Measurements from ENCODE around the gene BRWD1. TPM values are rescaled to one million over a fixed set of nuclear protein-coding genes. Genes with fewer than 3 reads are reported as not detected.

Gene BRWD1
- total RNA-seq, 2 experiments from 2014 or later: 84.7 to 92.2 TPM

DNA sequence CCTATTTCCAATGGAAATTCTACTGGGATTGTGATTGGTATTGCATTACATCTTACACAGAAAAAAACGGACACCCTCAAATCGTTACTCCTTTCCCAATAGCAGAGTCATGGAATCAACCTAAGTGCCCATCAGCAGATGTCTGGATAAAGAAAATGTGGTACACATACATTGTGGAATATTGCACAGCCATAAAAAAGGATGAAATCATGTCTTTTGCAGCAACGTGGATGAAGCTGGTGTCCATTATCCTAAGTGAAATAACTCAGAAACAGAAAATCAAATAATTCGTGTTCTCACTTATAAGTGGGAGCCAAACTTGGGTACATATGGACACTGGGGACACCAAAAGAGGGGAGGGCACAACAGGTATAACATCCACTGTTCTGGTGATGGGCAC is 21.2 kb upstream of the BRWD1 start:
- intact Hi-C loops (cut with DNase I, micrococcal nuclease): no loop called here
- no peaks in the 10 kb centered on the region for H3K9me3 ChIP-seq (ENCODE audit: control insufficient read depth in 1 of 2, insufficient read depth in 1 of 2, low read length in 2 of 2)
- TF ChIP-seq, protein P1, sequence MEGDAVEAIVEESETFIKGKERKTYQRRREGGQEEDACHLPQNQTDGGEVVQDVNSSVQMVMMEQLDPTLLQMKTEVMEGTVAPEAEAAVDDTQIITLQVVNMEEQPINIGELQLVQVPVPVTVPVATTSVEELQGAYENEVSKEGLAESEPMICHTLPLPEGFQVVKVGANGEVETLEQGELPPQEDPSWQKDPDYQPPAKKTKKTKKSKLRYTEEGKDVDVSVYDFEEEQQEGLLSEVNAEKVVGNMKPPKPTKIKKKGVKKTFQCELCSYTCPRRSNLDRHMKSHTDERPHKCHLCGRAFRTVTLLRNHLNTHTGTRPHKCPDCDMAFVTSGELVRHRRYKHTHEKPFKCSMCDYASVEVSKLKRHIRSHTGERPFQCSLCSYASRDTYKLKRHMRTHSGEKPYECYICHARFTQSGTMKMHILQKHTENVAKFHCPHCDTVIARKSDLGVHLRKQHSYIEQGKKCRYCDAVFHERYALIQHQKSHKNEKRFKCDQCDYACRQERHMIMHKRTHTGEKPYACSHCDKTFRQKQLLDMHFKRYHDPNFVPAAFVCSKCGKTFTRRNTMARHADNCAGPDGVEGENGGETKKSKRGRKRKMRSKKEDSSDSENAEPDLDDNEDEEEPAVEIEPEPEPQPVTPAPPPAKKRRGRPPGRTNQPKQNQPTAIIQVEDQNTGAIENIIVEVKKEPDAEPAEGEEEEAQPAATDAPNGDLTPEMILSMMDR (IDR thresholded peaks at IDR 0.05): no peak
- H3K27ac ChIP-seq (ENCODE audit: low read depth in 1 of 2, low read length in 2 of 2): no peak overlapping the region
- Mint-ChIP-seq H3K36me3 (ENCODE audit: low read depth) (no peaks in the 10 kb centered on the region), H3K9me3 (no peaks in the 10 kb centered on the region), H3K4me1 (ENCODE audit: low read depth) (no peaks in the 10 kb centered on the region), H3K27ac (no peak overlapping the region), H3K4me3 (no peak overlapping the region), H3K27me3 (no peaks in the 10 kb centered on the region)
- ATAC-seq (ENCODE audit: poor library complexity) (no peak), DNase-seq (no peak)
- POLR2A ChIA-PET: no interaction called here
- no peaks in the 10 kb centered on the region for H3K4me1 ChIP-seq (ENCODE audit: insufficient read depth, low read length)
- H3K36me3 ChIP-seq (ENCODE audit: insufficient read depth, low read length): no peaks in the 10 kb centered on the region
- H3K4me3 ChIP-seq (ENCODE audit: low read length): no peak overlapping the region
- CTCF ChIA-PET: no interaction called here
- H3K27me3 ChIP-seq (ENCODE audit: control insufficient read depth in 1 of 2, insufficient read depth in 2 of 2, low read length in 2 of 2): no peaks in the 10 kb centered on the region

DNA sequence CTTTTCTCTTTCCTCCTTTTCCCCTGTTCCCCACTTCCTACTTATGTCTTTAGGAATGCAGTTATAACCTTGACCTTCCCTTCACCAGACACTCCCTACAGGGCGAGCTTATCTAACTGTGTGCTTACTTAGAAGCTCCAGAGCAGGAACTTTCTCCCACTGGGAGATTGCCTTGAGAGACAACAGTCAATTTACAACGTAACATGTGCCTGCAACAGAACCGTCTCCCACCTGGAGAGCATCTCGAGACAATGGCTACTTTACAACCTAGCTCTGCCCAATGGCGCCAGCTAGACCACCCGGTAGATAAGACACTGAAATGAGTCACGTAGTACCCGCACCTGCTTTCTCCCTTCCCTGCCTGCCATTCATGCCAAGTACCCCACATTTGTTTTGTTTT is 18.7 kb upstream of the BRWD1 start:
- POLR2A ChIA-PET: interaction anchor here (1.0 to 1.3 kb wide), 3 partner anchors 13 to 35 kb away, joined by 3 read pairs; no protein-coding TSS in a partner anchor
- no peak overlapping the region for H3K27ac Mint-ChIP-seq
- no peak overlapping the region for H3K4me3 ChIP-seq (ENCODE audit: low read length)
- H3K36me3 Mint-ChIP-seq (ENCODE audit: low read depth): no peaks in the 10 kb centered on the region
- intact Hi-C loops (cut with DNase I, micrococcal nuclease): no loop called here
- H3K36me3 ChIP-seq (ENCODE audit: insufficient read depth, low read length): no peaks in the 10 kb centered on the region
- H3K9me3 Mint-ChIP-seq: no peaks in the 10 kb centered on the region
- DNase-seq: no peak
- no peak for ATAC-seq (ENCODE audit: poor library complexity)
- no peaks in the 10 kb centered on the region for H3K4me1 Mint-ChIP-seq (ENCODE audit: low read depth)
- H3K4me3 Mint-ChIP-seq: no peak overlapping the region
- H3K27me3 Mint-ChIP-seq: no peaks in the 10 kb centered on the region
- CTCF ChIA-PET: no interaction called here
- H3K4me1 ChIP-seq (ENCODE audit: insufficient read depth, low read length): no peaks in the 10 kb centered on the region
- no peaks in the 10 kb centered on the region for H3K9me3 ChIP-seq (ENCODE audit: control insufficient read depth in 1 of 2, insufficient read depth in 1 of 2, low read length in 2 of 2)
- H3K27me3 ChIP-seq (ENCODE audit: control insufficient read depth in 1 of 2, insufficient read depth in 2 of 2, low read length in 2 of 2): no peaks in the 10 kb centered on the region
- H3K27ac ChIP-seq (ENCODE audit: low read depth in 1 of 2, low read length in 2 of 2): no peak overlapping the region
- TF ChIP-seq, protein P1 (IDR thresholded peaks at IDR 0.05): no peak

DNA sequence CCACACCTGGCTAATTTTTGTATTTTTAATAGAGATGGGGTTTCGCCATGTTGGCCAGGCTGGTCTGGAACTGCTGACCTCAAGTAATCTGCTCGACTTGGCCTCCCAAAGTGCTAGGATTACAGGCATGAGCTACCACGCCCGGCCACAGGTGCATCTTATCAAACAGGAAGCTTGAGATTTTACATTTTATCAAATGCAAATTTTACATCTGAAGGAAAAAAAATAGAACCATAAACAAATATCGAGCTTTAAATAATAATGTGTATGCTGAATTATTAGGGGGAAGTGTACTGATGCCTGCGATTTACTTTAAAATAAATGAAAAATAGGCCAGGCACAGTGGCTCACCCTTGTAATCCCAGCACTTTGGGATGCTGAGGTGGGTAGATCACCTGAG is 16.6 kb upstream of the BRWD1 start:
- Histone ChIP-seq H3K27ac (ENCODE audit: low read depth in 1 of 2, low read length in 2 of 2) (no peak overlapping the region), H3K4me1 (ENCODE audit: insufficient read depth, low read length) (no peaks in the 10 kb centered on the region), H3K36me3 (ENCODE audit: insufficient read depth, low read length) (no peaks in the 10 kb centered on the region), H3K27me3 (ENCODE audit: control insufficient read depth in 1 of 2, insufficient read depth in 2 of 2, low read length in 2 of 2) (no peaks in the 10 kb centered on the region), H3K4me3 (ENCODE audit: low read length) (no peak overlapping the region), H3K9me3 (ENCODE audit: control insufficient read depth in 1 of 2, insufficient read depth in 1 of 2, low read length in 2 of 2) (no peaks in the 10 kb centered on the region)
- no peaks in the 10 kb centered on the region for H3K27me3 Mint-ChIP-seq
- intact Hi-C loops (cut with DNase I, micrococcal nuclease): no loop called here
- no peak overlapping the region for H3K4me3 Mint-ChIP-seq
- H3K27ac Mint-ChIP-seq: no peak overlapping the region
- no peaks in the 10 kb centered on the region for H3K36me3 Mint-ChIP-seq (ENCODE audit: low read depth)
- ChIA-PET CTCF (no interaction called here), POLR2A (interaction anchor here (1.6 kb wide), 1 partner anchor 18 kb away, joined by 3 read pairs; no protein-coding TSS in a partner anchor)
- TF ChIP-seq, protein P1 (IDR thresholded peaks at IDR 0.05): no peak
- no peaks in the 10 kb centered on the region for H3K9me3 Mint-ChIP-seq
- no peak for DNase-seq
- H3K4me1 Mint-ChIP-seq (ENCODE audit: low read depth): no peaks in the 10 kb centered on the region
- no peak for ATAC-seq (ENCODE audit: poor library complexity)

Data from CD4-positive, alpha-beta T cell (primary cell).